RWPE2 (cell line): ENCODE results near the gene TLK1.

ENCODE experiments used
- ATAC-seq: fragments of 200-7000 bp; cut with Tn5 transposase; 3 replicates; pipeline ENCODE4 v1.9.1; 2021; ENCODE audit warnings: low read depth
- DNase-seq: peaks from one replicate; pipeline ENCODE4 v3.0.0-alpha.2; 2020; ENCODE audit warnings: low spot score
- H3K27ac ChIP-seq: fragments of 450-650 bp; 2 replicates; pipeline ENCODE4 v1.5.1; 2017; ENCODE audit warnings: mild to moderate bottlenecking; ENCODE audit not compliant: poor library complexity, severe bottlenecking
- H3K27me3 ChIP-seq: fragments of 250-450 bp; sonication (Bioruptor Pico); 2 replicates; pipeline ENCODE4 v1.5.1; 2021; ENCODE audit warnings: mild to moderate bottlenecking, moderate library complexity; ENCODE audit not compliant: insufficient read depth, poor library complexity, severe bottlenecking
- H3K36me3 ChIP-seq: fragments of 250-450 bp; sonication (Bioruptor Pico); 2 replicates; pipeline ENCODE4 v1.5.1; 2020; ENCODE audit warnings: low read depth, mild to moderate bottlenecking, moderate library complexity
- H3K4me1 ChIP-seq: fragments of 250-450 bp; sonication (Bioruptor Pico); 2 replicates; pipeline ENCODE4 v1.5.1; 2021; ENCODE audit warnings: mild to moderate bottlenecking, moderate library complexity; ENCODE audit not compliant: insufficient read depth, poor library complexity, severe bottlenecking
- H3K4me3 ChIP-seq: fragments of 250-450 bp; sonication (Bioruptor Pico); 2 replicates; pipeline ENCODE4 v1.5.1; 2021; ENCODE audit warnings: mild to moderate bottlenecking, moderate library complexity; ENCODE audit not compliant: severe bottlenecking
- H3K9me3 ChIP-seq: fragments of 250-450 bp; sonication (Bioruptor Pico); 2 replicates; pipeline ENCODE4 v1.5.1; 2021; ENCODE audit warnings: mild to moderate bottlenecking, moderate library complexity; ENCODE audit not compliant: severe bottlenecking
- CTCF ChIP-seq: fragments of 450-650 bp; IDR thresholded peaks from one replicate; pipeline ENCODE4 v1.5.1; 2017; ENCODE audit warnings: mild to moderate bottlenecking, moderate library complexity; ENCODE audit not compliant: poor library complexity, severe bottlenecking

The TLK1 gene

DNA sequence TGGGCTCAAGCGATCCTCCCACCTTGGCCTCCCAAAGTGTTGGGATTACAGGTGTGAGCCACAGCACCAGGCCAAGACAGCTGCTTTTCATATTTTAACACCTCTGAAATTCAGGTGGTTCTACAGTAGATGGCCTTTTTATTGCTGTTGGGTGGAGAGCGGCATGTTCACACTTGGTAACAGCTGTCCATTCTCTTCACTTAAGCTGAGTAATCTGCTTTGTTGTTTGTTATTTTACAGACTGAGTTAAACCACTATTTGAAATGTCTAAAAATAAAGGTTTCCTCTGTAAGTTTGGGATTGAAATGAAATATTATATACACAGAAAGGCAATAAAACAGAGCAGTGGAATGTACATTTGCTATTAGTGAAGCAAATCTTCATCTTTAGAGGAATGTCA lies 44.9 kb upstream of the TLK1 start:
- no peak for ATAC-seq
- Histone ChIP-seq H3K27me3 (no peaks in the 10 kb centered on the region), H3K9me3 (no peaks in the 10 kb centered on the region)

DNA sequence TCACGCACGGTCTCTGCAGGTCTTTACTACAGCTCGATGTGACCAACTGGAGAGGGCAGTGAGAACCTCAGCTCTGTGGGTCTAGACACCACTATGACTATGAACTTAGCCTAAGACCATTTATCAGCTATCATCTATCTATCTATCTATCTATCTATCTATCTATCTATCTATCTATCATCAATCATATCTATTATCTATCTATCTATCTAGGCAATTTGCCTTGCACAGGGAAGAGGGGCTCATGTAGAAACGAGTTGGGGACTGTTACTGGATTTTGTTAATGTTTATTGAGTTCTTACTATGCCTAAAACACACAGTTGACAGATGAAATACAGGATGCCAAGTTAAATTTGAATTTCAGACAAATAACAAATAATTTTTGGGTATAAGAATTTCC lies 41.1 kb upstream of the TLK1 start:
- no peaks in the 10 kb centered on the region for H3K36me3 ChIP-seq
- DNase-seq (no peak), ATAC-seq (no peak)
- TF ChIP-seq CTCF: no peak
- H3K4me3 ChIP-seq: no peak overlapping the region
- no peaks in the 10 kb centered on the region for H3K4me1 ChIP-seq
- H3K27ac ChIP-seq: no peak overlapping the region
- no peaks in the 10 kb centered on the region for H3K9me3 ChIP-seq
- no peaks in the 10 kb centered on the region for H3K27me3 ChIP-seq

More for the DNA sequence above, 44.9 kb upstream of the TLK1 start:
- no peaks in the 10 kb centered on the region for H3K4me1 ChIP-seq
- H3K36me3 ChIP-seq: no peaks in the 10 kb centered on the region
- H3K27ac ChIP-seq: no peak overlapping the region
- no peak overlapping the region for H3K4me3 ChIP-seq
- no peak for DNase-seq
- no peak for TF ChIP-seq CTCF

DNA sequence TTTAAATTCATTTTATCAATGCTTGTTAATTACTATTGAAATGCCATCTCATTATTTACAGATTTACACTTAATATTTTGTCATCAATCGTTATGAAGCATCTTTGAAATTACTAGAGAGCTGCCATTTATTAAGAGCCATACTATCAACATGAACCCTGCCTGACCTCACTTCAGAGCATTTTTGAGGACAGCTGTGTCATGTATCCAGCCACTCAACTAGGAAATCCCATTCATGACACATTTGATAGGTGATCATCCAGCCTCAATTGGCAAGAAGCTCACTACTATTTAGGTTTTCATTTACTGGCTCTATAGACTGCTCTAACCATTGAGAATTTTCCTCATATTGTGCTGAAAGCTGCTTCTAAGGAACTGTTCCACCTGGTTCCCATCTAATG lies 40.6 kb upstream of the TLK1 start:
- no peak for TF ChIP-seq CTCF
- Histone ChIP-seq H3K9me3 (no peaks in the 10 kb centered on the region), H3K4me1 (no peaks in the 10 kb centered on the region), H3K27me3 (no peaks in the 10 kb centered on the region), H3K27ac (no peak overlapping the region), H3K36me3 (no peaks in the 10 kb centered on the region), H3K4me3 (no peak overlapping the region)
- no peak for DNase-seq
- ATAC-seq: no peak

DNA sequence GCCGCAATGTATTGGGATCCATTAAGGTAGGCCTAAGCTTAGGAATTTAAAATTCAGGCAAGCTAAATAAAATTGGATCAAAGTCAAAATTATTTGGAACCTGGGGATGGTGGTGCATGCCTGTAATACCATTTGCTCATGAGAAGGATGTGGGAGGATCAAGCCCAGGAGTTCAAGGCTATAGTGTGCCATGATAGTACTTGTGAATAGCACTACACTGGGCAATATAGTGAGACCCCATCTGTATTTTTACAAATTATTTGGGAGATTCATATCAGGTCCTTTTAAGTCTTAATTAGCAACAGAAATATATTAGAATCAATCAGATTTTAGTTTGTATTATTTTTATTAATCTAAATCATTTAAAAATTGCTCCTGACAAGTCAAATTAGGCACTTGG lies 39.8 kb upstream of the TLK1 start:
- DNase-seq: no peak
- H3K4me3 ChIP-seq: no peak overlapping the region
- H3K36me3 ChIP-seq: no peaks in the 10 kb centered on the region
- H3K27me3 ChIP-seq: no peaks in the 10 kb centered on the region
- H3K27ac ChIP-seq: no peak overlapping the region
- no peaks in the 10 kb centered on the region for H3K4me1 ChIP-seq
- no peak for ATAC-seq
- H3K9me3 ChIP-seq: no peaks in the 10 kb centered on the region
- no peak for TF ChIP-seq CTCF

- H3K36me3 ChIP-seq: no peaks in the 10 kb centered on the region
- H3K27me3 ChIP-seq: no peaks in the 10 kb centered on the region
- no peak for TF ChIP-seq CTCF
- H3K9me3 ChIP-seq: no peaks in the 10 kb centered on the region
- no peak for DNase-seq
- H3K4me3 ChIP-seq: no peak overlapping the region
- no peak overlapping the region for H3K27ac ChIP-seq
- no peaks in the 10 kb centered on the region for H3K4me1 ChIP-seq
- ATAC-seq: no peak
These were observed 30.3 kb upstream of the TLK1 start for GRCh38 chr2:171191021-171191420.
